Neural cell (in vitro differentiated cells): ENCODE data around the gene CORO2A. TPM values are rescaled to one million over a fixed set of nuclear protein-coding genes. Genes with fewer than 3 reads are reported as not detected.

Experiments
- H2AFZ ChIP-seq: fragments of 200-600, 300-800 bp; sonication (generic), shearing (Covaris generic); 2 replicates; pipeline ENCODE4 v1.6.0; 2014; ENCODE audit warnings: low read depth, mild to moderate bottlenecking, antibody characterized with exemption, low read length, moderate library complexity
- H3F3A ChIP-seq: fragments of 200-600 bp; shearing (Covaris generic); 2 replicates; pipeline ENCODE4 v1.6.1; 2016; ENCODE audit warnings: mild to moderate bottlenecking, moderate library complexity, mixed read lengths, antibody characterized with exemption, low read length; ENCODE audit not compliant: insufficient read depth, poor library complexity, severe bottlenecking
- H3K27ac ChIP-seq: fragments of 200-600, 300-800 bp; sonication (generic), shearing (Covaris generic); 2 replicates; pipeline ENCODE4 v1.5.1; 2014; ENCODE audit warnings: mild to moderate bottlenecking, low read length, moderate library complexity
- H3K27me3 ChIP-seq: fragments of 300-800, 200-600 bp; sonication (generic), shearing (Covaris generic); 2 replicates; pipeline ENCODE4 v1.6.0; 2014; ENCODE audit warnings: mild to moderate bottlenecking, low read depth, low read length, moderate library complexity; ENCODE audit not compliant: insufficient read depth
- H3K36me3 ChIP-seq: fragments of 300-800, 200-600 bp; sonication (generic), shearing (Covaris generic); 2 replicates; pipeline ENCODE4 v1.5.1; 2014; ENCODE audit warnings: mild to moderate bottlenecking, antibody characterized with exemption, low read length, moderate library complexity; ENCODE audit not compliant: insufficient read depth
- H3K4me2 ChIP-seq: fragments of 300-800, 200-600 bp; sonication (generic), shearing (Covaris generic); 2 replicates; pipeline ENCODE4 v1.6.0; 2014; ENCODE audit warnings: mild to moderate bottlenecking, low read length
- H3K4me3 ChIP-seq: fragments of 300-800, 200-600 bp; sonication (generic), shearing (Covaris generic); 2 replicates; pipeline ENCODE4 v1.5.1; 2014; ENCODE audit warnings: mild to moderate bottlenecking, low read length, moderate library complexity
- H3K79me2 ChIP-seq: fragments of 200-600 bp; shearing (Covaris generic); replicated peaks from 2 replicates; pipeline ENCODE4 v1.6.0; 2014; ENCODE audit warnings: mild to moderate bottlenecking, low read length, moderate library complexity; ENCODE audit not compliant: insufficient read depth
- H3K9ac ChIP-seq: fragments of 300-800, 200-600 bp; sonication (generic), shearing (Covaris generic); 2 replicates; pipeline ENCODE4 v1.6.1; 2016; ENCODE audit warnings: mild to moderate bottlenecking, low read length, mixed read lengths
- H3K9me2 ChIP-seq: fragments of 200-600 bp; shearing (Covaris generic); 2 replicates; pipeline ENCODE4 v1.6.1; 2016; ENCODE audit warnings: mild to moderate bottlenecking, low read length, mixed read lengths; ENCODE audit not compliant: insufficient read depth
- H3K9me3 ChIP-seq: fragments of 200-600, 300-800 bp; sonication (generic), shearing (Covaris generic); 2 replicates; pipeline ENCODE4 v1.6.1; 2016; ENCODE audit warnings: mild to moderate bottlenecking, mixed run types, low read length, moderate library complexity, mixed read lengths
- H4K20me1 ChIP-seq: fragments of 200-600 bp; shearing (Covaris generic); 2 replicates; pipeline ENCODE4 v1.6.1; 2016; ENCODE audit warnings: mild to moderate bottlenecking, mixed run types; ENCODE audit not compliant: insufficient read depth
- EP300 ChIP-seq: fragments of 450-650 bp; conservative IDR thresholded peaks from 2 replicates; pipeline ENCODE4 v1.6.1; 2014; ENCODE audit warnings: antibody characterized with exemption, mild to moderate bottlenecking, moderate library complexity; ENCODE audit not compliant: poor library complexity, severe bottlenecking
- EZH2 ChIP-seq: fragments of 200-600, 300-800 bp; shearing (Covaris generic), sonication (generic); IDR thresholded peaks from 2 replicates; pipeline ENCODE4 v1.6.1; 2014; ENCODE audit warnings: antibody characterized with exemption, low read length, borderline replicate concordance, mild to moderate bottlenecking; ENCODE audit not compliant: insufficient read depth, poor library complexity, severe bottlenecking
- MXI1 ChIP-seq: fragments of 450-650 bp; conservative IDR thresholded peaks from 2 replicates; pipeline ENCODE4 v1.6.1; 2014; ENCODE audit warnings: antibody characterized with exemption, mild to moderate bottlenecking; ENCODE audit not compliant: poor library complexity, severe bottlenecking
- POLR2AphosphoS5 ChIP-seq: IDR thresholded peaks from 2 replicates; pipeline ENCODE4 v1.6.1; 2012
- RAD21 ChIP-seq: fragments of 450-650 bp; conservative IDR thresholded peaks from 2 replicates; pipeline ENCODE4 v1.6.1; 2014; ENCODE audit warnings: antibody characterized with exemption, mild to moderate bottlenecking, moderate library complexity
- SMC3 ChIP-seq: fragments of 450-650 bp; conservative IDR thresholded peaks from 2 replicates; pipeline ENCODE4 v1.6.1; 2014; ENCODE audit warnings: antibody characterized with exemption, mild to moderate bottlenecking, moderate library complexity; ENCODE audit not compliant: poor library complexity
- TAF1 ChIP-seq: IDR thresholded peaks from 2 replicates; pipeline ENCODE4 v1.6.1; 2012; ENCODE audit warnings: low read depth
- polyA plus RNA-seq: library from polyadenylated mRNA; depleted of rRNA; stranded (reverse); fragments of >200 nt; gene quantifications from 2 replicates; pipeline ENCODE4 v1.2.3, GENCODE V29; 2014
- TF ChIP-seq, protein P1 (sequence below): IDR thresholded peaks from 2 replicates; pipeline ENCODE4 v1.6.1; 2012; ENCODE audit warnings: borderline replicate concordance
- TF ChIP-seq, protein P2 (sequence below): fragments of 450-650 bp; IDR thresholded peaks from 2 replicates; pipeline ENCODE4 v1.5.1; 2014; ENCODE audit warnings: antibody characterized with exemption, mild to moderate bottlenecking, moderate library complexity; ENCODE audit not compliant: poor library complexity, severe bottlenecking

Gene CORO2A
- polyA plus RNA-seq, 1 donor from 2014 or later, result 1.9 TPM

DNA sequence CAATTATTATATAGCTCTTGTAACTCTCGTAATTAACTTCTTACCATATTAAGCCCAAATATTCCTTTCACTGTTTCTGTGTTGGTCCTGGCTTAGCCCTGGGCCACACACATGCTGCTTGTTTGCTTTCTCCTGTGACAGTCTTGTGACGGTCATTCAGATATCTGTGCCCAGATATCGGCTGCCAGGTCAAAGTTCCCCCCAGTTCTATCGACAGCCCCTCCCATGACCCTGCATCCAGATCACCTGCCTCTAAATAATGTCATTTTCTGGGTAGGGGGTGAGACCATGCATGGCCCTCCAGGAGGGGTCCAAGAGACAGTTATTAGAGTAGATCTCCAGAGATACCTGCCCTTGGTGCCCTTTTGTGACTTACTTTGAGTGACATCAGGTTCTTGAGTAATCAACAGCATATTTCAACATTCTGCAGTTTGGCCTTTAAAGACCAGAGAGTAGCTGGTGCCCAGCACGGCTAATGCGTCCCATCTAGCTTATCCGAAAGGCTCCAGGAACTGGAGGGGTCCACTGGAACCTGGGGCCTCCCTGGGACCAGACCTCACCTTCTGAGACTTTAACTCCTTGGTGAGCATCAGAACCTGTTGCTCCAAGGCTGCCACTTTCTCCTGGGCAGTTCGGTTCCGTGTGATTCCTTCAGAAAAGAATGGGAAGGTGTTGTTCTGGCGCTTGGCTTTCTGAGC, 36.1 kb upstream of the CORO2A start:
- no peak overlapping the region for H2AFZ ChIP-seq
- H3K9me2 ChIP-seq, result no peaks in the 10 kb centered on the region
- no peaks in the 10 kb centered on the region for H3K27me3 ChIP-seq
- no peak overlapping the region for H3K4me3 ChIP-seq
- H3K36me3 ChIP-seq, result no peaks in the 10 kb centered on the region
- H3K4me2 ChIP-seq, result no peak overlapping the region
- no peaks in the 10 kb centered on the region for H3K9me3 ChIP-seq
- H3F3A ChIP-seq, result no peaks in the 10 kb centered on the region
- H4K20me1 ChIP-seq, result no peaks in the 10 kb centered on the region
- H3K27ac ChIP-seq, result no peak overlapping the region
- no peaks in the 10 kb centered on the region for H3K79me2 ChIP-seq
- TF ChIP-seq MXI1 (no peak), TAF1 (no peak), SMC3 (no peak), EP300 (no peak), RAD21 (no peak), EZH2 (no peak), POLR2AphosphoS5 (no peak)
- TF ChIP-seq, protein P1, sequence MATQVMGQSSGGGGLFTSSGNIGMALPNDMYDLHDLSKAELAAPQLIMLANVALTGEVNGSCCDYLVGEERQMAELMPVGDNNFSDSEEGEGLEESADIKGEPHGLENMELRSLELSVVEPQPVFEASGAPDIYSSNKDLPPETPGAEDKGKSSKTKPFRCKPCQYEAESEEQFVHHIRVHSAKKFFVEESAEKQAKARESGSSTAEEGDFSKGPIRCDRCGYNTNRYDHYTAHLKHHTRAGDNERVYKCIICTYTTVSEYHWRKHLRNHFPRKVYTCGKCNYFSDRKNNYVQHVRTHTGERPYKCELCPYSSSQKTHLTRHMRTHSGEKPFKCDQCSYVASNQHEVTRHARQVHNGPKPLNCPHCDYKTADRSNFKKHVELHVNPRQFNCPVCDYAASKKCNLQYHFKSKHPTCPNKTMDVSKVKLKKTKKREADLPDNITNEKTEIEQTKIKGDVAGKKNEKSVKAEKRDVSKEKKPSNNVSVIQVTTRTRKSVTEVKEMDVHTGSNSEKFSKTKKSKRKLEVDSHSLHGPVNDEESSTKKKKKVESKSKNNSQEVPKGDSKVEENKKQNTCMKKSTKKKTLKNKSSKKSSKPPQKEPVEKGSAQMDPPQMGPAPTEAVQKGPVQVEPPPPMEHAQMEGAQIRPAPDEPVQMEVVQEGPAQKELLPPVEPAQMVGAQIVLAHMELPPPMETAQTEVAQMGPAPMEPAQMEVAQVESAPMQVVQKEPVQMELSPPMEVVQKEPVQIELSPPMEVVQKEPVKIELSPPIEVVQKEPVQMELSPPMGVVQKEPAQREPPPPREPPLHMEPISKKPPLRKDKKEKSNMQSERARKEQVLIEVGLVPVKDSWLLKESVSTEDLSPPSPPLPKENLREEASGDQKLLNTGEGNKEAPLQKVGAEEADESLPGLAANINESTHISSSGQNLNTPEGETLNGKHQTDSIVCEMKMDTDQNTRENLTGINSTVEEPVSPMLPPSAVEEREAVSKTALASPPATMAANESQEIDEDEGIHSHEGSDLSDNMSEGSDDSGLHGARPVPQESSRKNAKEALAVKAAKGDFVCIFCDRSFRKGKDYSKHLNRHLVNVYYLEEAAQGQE, result no peak
- TF ChIP-seq, protein P2, sequence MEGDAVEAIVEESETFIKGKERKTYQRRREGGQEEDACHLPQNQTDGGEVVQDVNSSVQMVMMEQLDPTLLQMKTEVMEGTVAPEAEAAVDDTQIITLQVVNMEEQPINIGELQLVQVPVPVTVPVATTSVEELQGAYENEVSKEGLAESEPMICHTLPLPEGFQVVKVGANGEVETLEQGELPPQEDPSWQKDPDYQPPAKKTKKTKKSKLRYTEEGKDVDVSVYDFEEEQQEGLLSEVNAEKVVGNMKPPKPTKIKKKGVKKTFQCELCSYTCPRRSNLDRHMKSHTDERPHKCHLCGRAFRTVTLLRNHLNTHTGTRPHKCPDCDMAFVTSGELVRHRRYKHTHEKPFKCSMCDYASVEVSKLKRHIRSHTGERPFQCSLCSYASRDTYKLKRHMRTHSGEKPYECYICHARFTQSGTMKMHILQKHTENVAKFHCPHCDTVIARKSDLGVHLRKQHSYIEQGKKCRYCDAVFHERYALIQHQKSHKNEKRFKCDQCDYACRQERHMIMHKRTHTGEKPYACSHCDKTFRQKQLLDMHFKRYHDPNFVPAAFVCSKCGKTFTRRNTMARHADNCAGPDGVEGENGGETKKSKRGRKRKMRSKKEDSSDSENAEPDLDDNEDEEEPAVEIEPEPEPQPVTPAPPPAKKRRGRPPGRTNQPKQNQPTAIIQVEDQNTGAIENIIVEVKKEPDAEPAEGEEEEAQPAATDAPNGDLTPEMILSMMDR, result no peak
- no peak overlapping the region for H3K9ac ChIP-seq

DNA sequence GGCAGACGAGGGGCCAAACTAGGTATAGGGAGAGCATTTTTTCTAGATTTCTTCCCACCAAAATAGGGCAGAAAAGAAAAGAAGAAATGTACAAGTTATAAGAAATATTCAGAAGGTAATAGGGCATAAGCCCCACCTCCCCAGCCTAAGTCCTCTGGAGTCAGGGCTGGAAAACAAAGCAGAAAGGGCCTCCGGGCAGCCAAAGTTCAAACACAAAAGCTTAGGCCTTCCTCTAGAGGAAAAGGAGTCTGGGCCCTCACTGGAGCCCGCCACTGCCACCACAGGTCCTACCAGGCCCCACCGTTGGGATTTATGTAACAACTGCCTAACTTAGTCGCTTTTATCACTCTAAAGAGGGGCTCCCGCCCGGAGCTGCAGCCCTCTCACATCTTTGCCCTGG, 35.4 kb upstream of the CORO2A start:
- no peaks in the 10 kb centered on the region for H3K27me3 ChIP-seq
- H3K9me2 ChIP-seq, result no peaks in the 10 kb centered on the region
- H3K9me3 ChIP-seq, result no peaks in the 10 kb centered on the region
- no peak overlapping the region for H3K4me2 ChIP-seq
- H3K27ac ChIP-seq, result no peak overlapping the region
- no peaks in the 10 kb centered on the region for H3K36me3 ChIP-seq
- no peak overlapping the region for H3K4me3 ChIP-seq
- no peak for TF ChIP-seq EZH2
- TF ChIP-seq, protein P1, result no peak
- no peak for TF ChIP-seq MXI1
- TF ChIP-seq, protein P2, result no peak
- no peak for TF ChIP-seq EP300
- no peak for TF ChIP-seq SMC3
- TF ChIP-seq RAD21, result no peak
- no peak for TF ChIP-seq TAF1
- TF ChIP-seq POLR2AphosphoS5, result no peak
- H3K79me2 ChIP-seq, result no peaks in the 10 kb centered on the region
- H2AFZ ChIP-seq, result no peak overlapping the region
- no peaks in the 10 kb centered on the region for H4K20me1 ChIP-seq
- H3K9ac ChIP-seq, result no peak overlapping the region
- H3F3A ChIP-seq, result no peaks in the 10 kb centered on the region
